ENCODE results near the gene TRIM65.
A peak's percentile ranks its signal among the peaks of the same experiment; 100 is the strongest.
"Not testable (repeated sequence)": the region's sequence is repeated elsewhere in the genome, so short reads cannot be mapped to it uniquely, and the experiment has no call there.

The TRIM65 gene

GRCh38 chr17:75897160-75898019, 639 bp upstream of the TRIM65 start:
- no peak for DNase-seq (ENCODE audit: low read depth in 3 of 3, low spot score in 1 of 3)

- DNase-seq (ENCODE audit: low read depth in 3 of 3, low spot score in 1 of 3) = no peak
Observed at GRCh38 chr17:75895370-75896155, 1.2 kb downstream of the TRIM65 start.

- DNase-seq (ENCODE audit: low read depth in 3 of 3, low spot score in 1 of 3) = no peak
Observed at GRCh38 chr17:75894049-75894733, 2.6 kb downstream of the TRIM65 start.

GRCh38 chr17:75893305-75894048, 3.3 kb downstream of the TRIM65 start:
- no peak for DNase-seq (ENCODE audit: low read depth in 3 of 3, low spot score in 1 of 3)

GRCh38 chr17:75892556-75893224, 4.1 kb downstream of the TRIM65 start:
- no peak for DNase-seq (ENCODE audit: low read depth in 3 of 3, low spot score in 1 of 3)

GRCh38 chr17:75891605-75892555, 4.9 kb downstream of the TRIM65 start:
- DNase-seq (ENCODE audit: low read depth in 3 of 3, low spot score in 1 of 3) = no peak

- DNase-seq (ENCODE audit: low read depth in 3 of 3, low spot score in 1 of 3) = no peak
Observed at GRCh38 chr17:75891022-75891604, 5.6 kb downstream of the TRIM65 start.

GRCh38 chr17:75889454-75889853, 7.3 kb downstream of the TRIM65 start:
- DNase-seq (ENCODE audit: low read depth in 3 of 3, low spot score in 1 of 3) = no peak

GRCh38 chr17:75888484-75888883, 8.3 kb downstream of the TRIM65 start:
- no peak for DNase-seq (ENCODE audit: low read depth in 3 of 3, low spot score in 1 of 3)

GRCh38 chr17:75885860-75886259, 10.9 kb downstream of the TRIM65 start:
- DNase-seq (ENCODE audit: low read depth in 3 of 3, low spot score in 1 of 3) = not testable (repeated sequence)

- no peak for DNase-seq (ENCODE audit: low read depth in 3 of 3, low spot score in 1 of 3)
Observed at GRCh38 chr17:75885431-75885830, 11.3 kb downstream of the TRIM65 start.

- DNase-seq (ENCODE audit: low read depth in 3 of 3, low spot score in 1 of 3) = no peak
Observed at GRCh38 chr17:75881678-75882454, 14.9 kb downstream of the TRIM65 start.

- no peak for DNase-seq (ENCODE audit: low read depth in 3 of 3, low spot score in 1 of 3)
Observed at GRCh38 chr17:75880266-75880665, 16.5 kb downstream of the TRIM65 start.

GRCh38 chr17:75878174-75878998, 18.4 kb downstream of the TRIM65 start, which contains the start of gene TRIM47:
Gene TRIM47 (minus strand): TSS chr17:75878581. CDS start chr17:75878548, 33 bp downstream.
- no peak for DNase-seq (ENCODE audit: low read depth in 3 of 3, low spot score in 1 of 3)

- DNase-seq (ENCODE audit: low read depth in 3 of 3, low spot score in 1 of 3) = peak in 2 of 3 donors; percentile 50 to 54
Observed at GRCh38 chr17:75877752-75878173, 19.0 kb downstream of the TRIM65 start.

- DNase-seq (ENCODE audit: low read depth in 3 of 3, low spot score in 1 of 3) = no peak
Observed at GRCh38 chr17:75876938-75877751, 19.6 kb downstream of the TRIM65 start.

Measured in stimulated activated CD4-positive, alpha-beta T cell treated with anti-CD3 and anti-CD28 coated beads, TNF-alpha, amount 100 ng/mL, for 1 hour (primary cell).